22Rv1 (cell line): ENCODE measurements around the gene UBE2G1.

Experiments used
- CTCF ChIP-seq: fragments of 450-650 bp; IDR thresholded peaks from 2 replicates; pipeline ENCODE4 v1.5.1; 2017; ENCODE audit warnings: mild to moderate bottlenecking
- ZFX ChIP-seq: fragments of 450-650 bp; IDR thresholded peaks from 2 replicates; pipeline ENCODE4 v1.6.1; 2017; ENCODE audit warnings: antibody characterized with exemption, borderline replicate concordance

GRCh38 chr17:4256952-4257351 lies 109.5 kb downstream of the UBE2G1 start:
- TF ChIP-seq CTCF (no peak), ZFX (no peak)
